ENCODE results near the gene CCL17.

Gene CCL17

DNA sequence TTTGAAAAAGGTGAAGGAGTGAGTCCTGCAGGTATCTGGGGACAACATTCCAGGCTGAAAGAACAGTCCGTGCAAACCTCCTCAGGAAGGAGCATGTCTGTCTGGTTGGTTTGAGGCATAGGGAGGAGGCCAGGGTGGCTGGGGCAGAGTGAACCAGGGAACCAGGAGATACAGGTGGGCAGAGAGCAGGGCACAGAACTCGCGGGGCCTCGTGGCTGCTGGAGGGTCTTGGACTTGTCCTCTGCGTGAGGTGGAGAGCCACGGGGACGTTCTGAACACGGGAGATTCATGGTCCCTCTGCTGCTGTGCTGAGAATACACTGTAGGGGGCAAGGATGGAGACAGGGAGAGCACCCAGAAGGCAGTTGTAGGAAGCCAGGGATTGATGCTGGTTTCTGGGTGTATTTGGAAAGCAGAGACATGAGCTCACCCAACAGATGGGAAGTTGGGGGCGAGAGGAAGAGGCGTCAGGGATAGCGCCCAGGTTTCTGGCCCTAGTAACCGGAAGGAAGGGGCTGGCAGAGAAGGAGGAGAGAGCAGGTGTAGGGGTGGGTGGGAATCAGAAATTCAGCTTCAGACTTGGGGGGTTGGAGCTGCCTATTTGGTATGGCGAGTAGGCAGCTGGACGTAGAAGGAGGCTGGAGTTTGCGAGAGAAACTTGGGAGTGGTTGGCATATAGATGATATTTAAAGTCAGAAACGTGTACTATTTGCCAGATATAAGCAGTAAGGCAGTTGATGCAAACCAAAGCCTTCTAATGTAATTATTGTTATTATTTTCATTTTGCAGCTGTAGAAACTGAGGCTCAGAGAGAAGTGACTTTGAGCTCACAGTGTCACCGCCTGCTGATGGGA is at the start of gene CCL17:
Gene CCL17, plus strand, starts transcription at position 803 of the 853 bp plus-strand sequence. CDS start 9,166 bp downstream, outside the sequence.
- Histone ChIP-seq H3K4me3 (ENCODE audit: low read depth in 1 of 2, low read length in 2 of 2) (no peak within 1 kb of the TSS), H3K27ac (ENCODE audit: low read depth, low read length) (no peak within 1 kb of the TSS), H3K4me1 (ENCODE audit: insufficient read depth, low read length) (no peaks in the 10 kb centered on the region), H3K36me3 (ENCODE audit: insufficient read depth, low read length) (no peaks in the 10 kb centered on the region), H3K27me3 (ENCODE audit: control insufficient read depth in 1 of 2, insufficient read depth in 2 of 2, low read length in 2 of 2) (no peaks in the 10 kb centered on the region), H3K9ac (ENCODE audit: low read length) (no peak within 1 kb of the TSS), H3K9me3 (ENCODE audit: low read length) (no peaks in the 10 kb centered on the region)

DNA sequence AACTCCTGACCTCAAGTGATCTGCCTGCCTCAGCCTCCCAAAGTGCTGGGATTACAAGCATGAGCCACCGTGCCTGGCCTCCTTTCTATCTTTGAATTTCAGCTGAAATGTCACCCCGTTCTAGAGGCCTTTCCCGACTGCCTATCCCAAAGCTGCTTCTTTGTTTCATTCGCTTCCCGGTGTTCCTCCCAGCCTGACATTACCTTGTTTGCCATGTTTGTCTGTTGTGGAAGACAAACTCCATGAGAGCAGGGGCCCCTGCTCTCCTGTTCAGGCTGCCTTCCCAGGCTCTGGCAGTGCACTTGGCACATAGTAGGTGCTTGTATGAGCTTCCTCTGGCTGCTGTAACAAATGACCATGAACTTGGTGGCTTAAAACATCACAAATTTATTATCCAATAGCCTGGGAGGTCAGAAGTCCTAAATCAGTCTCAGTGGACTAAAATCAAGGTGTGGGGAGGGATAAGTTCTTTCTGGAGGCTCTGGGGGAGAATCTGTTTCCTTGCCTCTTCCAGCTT is 48.6 kb upstream of the CCL17 start:
- Histone ChIP-seq H3K27ac (ENCODE audit: low read depth, low read length) (no peak overlapping the region), H3K4me1 (ENCODE audit: insufficient read depth, low read length) (no peaks in the 10 kb centered on the region), H3K9me3 (ENCODE audit: low read length) (no peaks in the 10 kb centered on the region), H3K36me3 (ENCODE audit: insufficient read depth, low read length) (no peaks in the 10 kb centered on the region), H3K27me3 (ENCODE audit: control insufficient read depth in 1 of 2, insufficient read depth in 2 of 2, low read length in 2 of 2) (no peaks in the 10 kb centered on the region), H3K9ac (ENCODE audit: low read length) (no peak overlapping the region), H3K4me3 (ENCODE audit: low read depth in 1 of 2, low read length in 2 of 2) (no peak overlapping the region)

DNA sequence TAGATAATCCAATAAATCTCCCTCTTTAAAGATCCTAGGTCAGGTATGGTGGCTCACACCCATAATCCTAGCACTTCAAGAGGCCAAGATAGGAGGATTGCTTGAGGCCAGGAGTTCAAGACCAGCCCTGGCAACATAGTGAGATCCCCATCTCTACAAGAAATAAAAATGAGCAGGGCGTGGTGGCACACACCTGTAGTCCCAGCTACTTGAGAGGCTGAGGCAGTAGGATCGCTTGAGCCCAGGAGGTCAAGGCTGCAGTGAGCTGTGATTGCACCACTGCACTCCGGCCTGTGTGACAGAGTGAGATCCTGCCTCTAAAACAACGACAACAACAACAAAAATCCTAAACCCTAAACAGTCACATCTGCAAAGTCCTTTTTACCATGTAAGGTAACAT is 48.0 kb upstream of the CCL17 start:
- Histone ChIP-seq H3K27ac (ENCODE audit: low read depth, low read length) (no peak overlapping the region), H3K36me3 (ENCODE audit: insufficient read depth, low read length) (no peaks in the 10 kb centered on the region), H3K27me3 (ENCODE audit: control insufficient read depth in 1 of 2, insufficient read depth in 2 of 2, low read length in 2 of 2) (no peaks in the 10 kb centered on the region), H3K9me3 (ENCODE audit: low read length) (no peaks in the 10 kb centered on the region), H3K4me1 (ENCODE audit: insufficient read depth, low read length) (no peaks in the 10 kb centered on the region), H3K4me3 (ENCODE audit: low read depth in 1 of 2, low read length in 2 of 2) (no peak overlapping the region), H3K9ac (ENCODE audit: low read length) (no peak overlapping the region)

DNA sequence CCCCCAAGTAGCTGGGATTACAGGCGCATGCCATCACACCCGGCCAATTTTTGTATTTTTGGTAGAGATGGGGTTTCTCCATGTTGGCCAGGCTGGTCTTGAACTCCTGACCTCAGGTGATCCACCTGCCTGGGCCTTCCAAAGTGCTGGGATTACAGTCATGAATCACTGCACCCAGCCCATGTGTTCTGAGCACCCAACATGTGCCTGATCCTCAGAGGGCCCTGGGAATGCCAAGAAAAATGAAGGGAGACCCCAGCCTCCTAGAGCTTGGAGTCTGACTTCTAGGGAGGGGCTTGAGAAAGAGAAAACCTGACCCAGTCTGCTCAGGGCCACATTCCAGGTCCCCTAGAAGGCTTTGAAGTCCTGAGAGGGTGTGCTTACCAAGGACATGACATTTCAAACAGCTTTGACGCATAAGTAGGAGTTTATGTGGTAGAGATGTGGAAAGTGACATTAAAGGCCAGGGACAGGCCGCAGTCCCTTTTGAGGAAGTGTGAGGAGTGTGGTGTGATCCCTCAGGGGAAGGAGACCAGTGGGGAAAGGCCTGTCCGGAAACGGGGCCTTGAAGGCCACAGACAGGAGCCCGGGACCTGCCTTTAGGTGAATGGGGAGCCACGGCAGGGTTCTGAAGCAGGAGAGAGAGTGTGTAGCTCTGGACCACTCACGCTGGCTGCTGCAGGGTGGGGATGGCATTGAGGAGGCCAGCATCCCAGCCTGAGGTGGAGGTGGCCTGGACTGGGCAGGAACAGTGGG is 47.1 kb upstream of the CCL17 start:
- no peak overlapping the region for H3K27ac ChIP-seq (ENCODE audit: low read depth, low read length)

DNA sequence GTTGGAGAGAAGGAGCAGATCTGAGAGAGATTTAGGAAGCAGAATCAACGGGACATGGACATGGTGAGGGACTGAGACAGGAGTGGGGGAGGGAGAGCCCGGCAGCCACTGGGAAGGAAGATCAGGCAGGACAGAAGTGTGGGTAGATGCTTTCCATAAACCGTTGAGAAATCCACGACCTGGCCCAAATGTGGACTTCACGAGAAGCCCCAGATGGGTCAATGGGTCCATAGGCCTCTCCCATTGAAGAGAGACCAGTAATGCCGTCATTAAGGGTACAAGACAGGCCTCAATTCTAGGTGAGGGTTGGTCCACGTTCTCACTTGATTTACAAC is 46.5 kb upstream of the CCL17 start:
- no peaks in the 10 kb centered on the region for H3K9me3 ChIP-seq (ENCODE audit: low read length)
- no peak overlapping the region for H3K4me3 ChIP-seq (ENCODE audit: low read depth in 1 of 2, low read length in 2 of 2)
- no peak overlapping the region for H3K27ac ChIP-seq (ENCODE audit: low read depth, low read length)
- H3K27me3 ChIP-seq (ENCODE audit: control insufficient read depth in 1 of 2, insufficient read depth in 2 of 2, low read length in 2 of 2) = no peaks in the 10 kb centered on the region
- H3K4me1 ChIP-seq (ENCODE audit: insufficient read depth, low read length) = no peaks in the 10 kb centered on the region
- H3K36me3 ChIP-seq (ENCODE audit: insufficient read depth, low read length) = no peaks in the 10 kb centered on the region
- no peak overlapping the region for H3K9ac ChIP-seq (ENCODE audit: low read length)

More for the DNA sequence above, 47.1 kb upstream of the CCL17 start:
- Histone ChIP-seq H3K36me3 (ENCODE audit: insufficient read depth, low read length) (no peaks in the 10 kb centered on the region), H3K27me3 (ENCODE audit: control insufficient read depth in 1 of 2, insufficient read depth in 2 of 2, low read length in 2 of 2) (no peaks in the 10 kb centered on the region), H3K9ac (ENCODE audit: low read length) (no peak overlapping the region), H3K9me3 (ENCODE audit: low read length) (no peaks in the 10 kb centered on the region), H3K4me1 (ENCODE audit: insufficient read depth, low read length) (no peaks in the 10 kb centered on the region), H3K4me3 (ENCODE audit: low read depth in 1 of 2, low read length in 2 of 2) (no peak overlapping the region)

DNA sequence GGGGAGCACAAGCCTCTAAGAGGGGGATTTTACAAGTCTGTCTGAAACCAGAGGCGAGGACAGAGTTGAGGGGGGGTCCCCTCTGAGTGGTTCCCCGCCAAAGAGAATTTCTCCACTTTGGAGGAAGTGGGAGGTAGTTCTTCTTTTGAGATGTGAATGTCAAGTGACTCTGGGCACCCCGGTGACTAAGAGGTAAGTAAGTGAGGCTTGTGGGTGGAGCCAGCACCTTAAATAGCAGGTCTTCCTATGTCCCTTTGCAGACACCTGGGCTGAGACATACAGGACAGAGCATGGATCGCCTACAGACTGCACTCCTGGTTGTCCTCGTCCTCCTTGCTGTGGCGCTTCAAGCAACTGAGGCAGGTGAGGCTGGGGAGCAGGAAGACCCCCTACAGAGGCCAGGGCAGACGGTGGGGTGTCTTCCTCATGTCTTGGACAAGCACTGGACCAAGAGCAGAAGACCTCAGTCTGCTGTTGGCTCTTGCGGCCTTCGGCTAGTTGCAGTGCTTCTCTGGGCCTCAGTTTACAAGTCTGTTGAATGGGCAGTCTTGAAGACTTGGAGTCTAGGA is 46.0 kb upstream of the CCL17 start, which contains the start of gene CCL22:
Gene CCL22, plus strand, starts transcription at position 257 of the 569 bp plus-strand sequence. Its CDS starts 34 bp downstream, at position 291.
- no peak within 1 kb of the TSS for H3K27ac ChIP-seq (ENCODE audit: low read depth, low read length)
- H3K4me1 ChIP-seq (ENCODE audit: insufficient read depth, low read length) = no peaks in the 10 kb centered on the region
- no peak within 1 kb of the TSS for H3K9ac ChIP-seq (ENCODE audit: low read length)
- H3K36me3 ChIP-seq (ENCODE audit: insufficient read depth, low read length) = no peaks in the 10 kb centered on the region
- H3K9me3 ChIP-seq (ENCODE audit: low read length) = no peaks in the 10 kb centered on the region
- no peak within 1 kb of the TSS for H3K4me3 ChIP-seq (ENCODE audit: low read depth in 1 of 2, low read length in 2 of 2)
- no peaks in the 10 kb centered on the region for H3K27me3 ChIP-seq (ENCODE audit: control insufficient read depth in 1 of 2, insufficient read depth in 2 of 2, low read length in 2 of 2)

DNA sequence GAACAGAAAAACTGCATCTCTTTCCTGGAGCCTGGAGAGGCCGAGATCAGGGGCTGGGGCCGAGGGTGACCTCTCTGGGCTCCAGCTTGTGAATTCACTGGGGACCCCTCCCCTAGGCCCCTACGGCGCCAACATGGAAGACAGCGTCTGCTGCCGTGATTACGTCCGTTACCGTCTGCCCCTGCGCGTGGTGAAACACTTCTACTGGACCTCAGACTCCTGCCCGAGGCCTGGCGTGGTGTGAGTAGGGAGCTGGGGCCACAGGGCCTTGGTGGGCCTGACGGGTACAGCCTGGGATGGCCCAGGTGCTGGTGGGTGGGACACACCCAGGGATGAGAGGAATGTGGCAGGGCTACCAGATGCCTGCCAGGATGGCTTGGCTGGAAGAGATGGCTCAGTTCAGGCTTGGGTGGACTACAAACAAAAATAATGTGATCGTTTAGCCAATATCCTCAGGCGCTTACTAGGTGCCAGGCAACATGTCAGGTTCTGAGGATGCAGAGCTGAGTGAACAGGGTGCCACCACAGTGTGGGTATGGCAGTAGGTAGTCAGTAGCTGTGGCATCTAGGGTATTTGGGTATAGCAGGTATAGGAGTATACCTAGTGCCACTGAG is 44.1 kb upstream of the CCL17 start:
- H3K27ac ChIP-seq (ENCODE audit: low read depth, low read length) = no peak overlapping the region
- no peak overlapping the region for H3K4me3 ChIP-seq (ENCODE audit: low read depth in 1 of 2, low read length in 2 of 2)
- no peaks in the 10 kb centered on the region for H3K4me1 ChIP-seq (ENCODE audit: insufficient read depth, low read length)
- no peaks in the 10 kb centered on the region for H3K9me3 ChIP-seq (ENCODE audit: low read length)
- H3K9ac ChIP-seq (ENCODE audit: low read length) = no peak overlapping the region
- no peaks in the 10 kb centered on the region for H3K27me3 ChIP-seq (ENCODE audit: control insufficient read depth in 1 of 2, insufficient read depth in 2 of 2, low read length in 2 of 2)
- H3K36me3 ChIP-seq (ENCODE audit: insufficient read depth, low read length) = no peaks in the 10 kb centered on the region

DNA sequence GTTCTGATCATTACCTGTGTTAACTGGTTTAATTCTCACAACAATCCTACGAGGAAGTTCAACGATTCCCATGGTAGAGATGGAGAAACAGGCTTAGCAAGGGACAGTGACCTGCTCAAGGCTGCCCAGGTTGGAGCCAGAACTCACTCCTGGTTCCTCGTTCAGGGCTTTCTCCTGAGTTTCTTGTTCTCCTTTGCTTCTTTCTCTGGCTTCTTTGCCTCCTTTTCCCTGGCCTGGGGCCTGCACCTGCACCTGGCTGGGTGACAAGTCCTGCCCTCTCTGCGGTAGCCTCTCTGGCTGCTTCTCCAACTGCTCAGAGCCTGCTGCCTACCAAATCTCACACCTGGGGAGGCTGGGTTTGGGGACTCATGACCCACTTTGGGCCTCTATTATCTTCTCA is 43.2 kb upstream of the CCL17 start:
- Histone ChIP-seq H3K9ac (ENCODE audit: low read length) (no peak overlapping the region), H3K4me3 (ENCODE audit: low read depth in 1 of 2, low read length in 2 of 2) (no peak overlapping the region), H3K27ac (ENCODE audit: low read depth, low read length) (no peak overlapping the region), H3K36me3 (ENCODE audit: insufficient read depth, low read length) (no peaks in the 10 kb centered on the region), H3K9me3 (ENCODE audit: low read length) (no peaks in the 10 kb centered on the region), H3K27me3 (ENCODE audit: control insufficient read depth in 1 of 2, insufficient read depth in 2 of 2, low read length in 2 of 2) (no peaks in the 10 kb centered on the region), H3K4me1 (ENCODE audit: insufficient read depth, low read length) (no peaks in the 10 kb centered on the region)

DNA sequence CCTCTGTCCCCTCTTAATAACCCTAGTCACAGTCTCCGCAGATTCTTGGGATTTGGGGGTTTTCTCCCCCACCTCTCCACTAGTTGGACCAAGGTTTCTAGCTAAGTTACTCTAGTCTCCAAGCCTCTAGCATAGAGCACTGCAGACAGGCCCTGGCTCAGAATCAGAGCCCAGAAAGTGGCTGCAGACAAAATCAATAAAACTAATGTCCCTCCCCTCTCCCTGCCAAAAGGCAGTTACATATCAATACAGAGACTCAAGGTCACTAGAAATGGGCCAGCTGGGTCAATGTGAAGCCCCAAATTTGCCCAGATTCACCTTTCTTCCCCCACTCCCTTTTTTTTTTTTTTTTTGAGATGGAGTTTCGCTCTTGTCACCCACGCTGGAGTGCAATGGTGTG is 40.4 kb upstream of the CCL17 start:
- no peaks in the 10 kb centered on the region for H3K36me3 ChIP-seq (ENCODE audit: insufficient read depth, low read length)
- no peaks in the 10 kb centered on the region for H3K9me3 ChIP-seq (ENCODE audit: low read length)
- H3K27ac ChIP-seq (ENCODE audit: low read depth, low read length) = no peak overlapping the region
- no peak overlapping the region for H3K9ac ChIP-seq (ENCODE audit: low read length)
- no peaks in the 10 kb centered on the region for H3K27me3 ChIP-seq (ENCODE audit: control insufficient read depth in 1 of 2, insufficient read depth in 2 of 2, low read length in 2 of 2)
- no peaks in the 10 kb centered on the region for H3K4me1 ChIP-seq (ENCODE audit: insufficient read depth, low read length)
- H3K4me3 ChIP-seq (ENCODE audit: low read depth in 1 of 2, low read length in 2 of 2) = no peak overlapping the region

DNA sequence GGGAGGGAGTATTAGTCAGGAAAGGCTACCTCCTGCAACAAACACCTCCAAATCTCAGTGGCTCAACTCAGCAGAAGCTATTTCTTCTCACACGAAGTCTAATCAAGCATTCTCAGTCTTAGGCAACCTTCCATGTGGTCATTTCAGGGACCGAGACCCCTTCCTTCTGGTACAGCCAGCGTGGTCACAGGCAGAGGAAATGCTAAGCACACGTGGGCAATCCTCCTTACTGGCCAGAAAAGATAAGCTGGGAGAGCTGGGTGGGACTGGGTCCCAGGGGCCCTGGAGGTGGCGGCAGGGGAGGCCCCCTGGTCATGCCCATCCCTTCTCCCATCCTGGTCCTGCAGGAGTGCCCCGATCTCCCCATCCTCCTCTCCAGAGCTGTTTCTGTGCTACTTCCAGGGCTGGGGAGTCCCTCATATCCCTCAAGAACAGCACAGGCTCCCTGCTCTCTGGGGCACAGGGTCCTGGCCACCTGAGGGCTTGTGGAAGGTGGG is 38.0 kb upstream of the CCL17 start:
- no peaks in the 10 kb centered on the region for H3K9me3 ChIP-seq (ENCODE audit: low read length)
- peaks cover 3% of the 10 kb centered on the region for H3K4me1 ChIP-seq (ENCODE audit: insufficient read depth, low read length)
- no peaks in the 10 kb centered on the region for H3K27me3 ChIP-seq (ENCODE audit: control insufficient read depth in 1 of 2, insufficient read depth in 2 of 2, low read length in 2 of 2)
- H3K36me3 ChIP-seq (ENCODE audit: insufficient read depth, low read length) = no peaks in the 10 kb centered on the region
- H3K4me3 ChIP-seq (ENCODE audit: low read depth in 1 of 2, low read length in 2 of 2) = no peak overlapping the region
- no peak overlapping the region for H3K27ac ChIP-seq (ENCODE audit: low read depth, low read length)
- H3K9ac ChIP-seq (ENCODE audit: low read length) = no peak overlapping the region

All from muscle layer of colon (tissue), 2 donors.